Muscle of back (tissue), 11 donors: Measurements from ENCODE around the gene OPTC. TPM values are rescaled to one million over a fixed set of nuclear protein-coding genes. Genes with fewer than 3 reads are reported as not detected.
A peak's percentile ranks its signal among the peaks of the same experiment; 100 is the strongest.

Experiments used
- DNase-seq, 3 donors: peaks; one replicate each; pipeline versions ENCODE4 v3.0.0 to v3.0.0-alpha.2; 2013
- polyA plus RNA-seq, 10 donors: library from polyadenylated mRNA; unstranded; fragments of 120-200 nt; gene quantifications; one replicate each; pipeline ENCODE4 v1.2.1, GENCODE V29; 2013; ENCODE audit not compliant: insufficient read length in 10 of 10

Gene OPTC
- polyA plus RNA-seq, 10 donors: not detected

- peak; percentile 40 to 97 (median 57) for DNase-seq
These were observed 64.3 kb downstream of the OPTC start for GRCh38 chr1:203558064-203558760.

Other genes starting within 250 kb of the OPTC start
- 100 to 1,000 TPM in 5 of 10 donors, 10 to 100 TPM in 5; 41.2 to 218 (median 92.7) TPM for gene BTG2, start 188.6 kb upstream of the OPTC start, polyA plus RNA-seq
- 100 to 1,000 TPM in 7 of 10 donors, 10 to 100 TPM in 3; 54.6 to 273 (median 164) TPM for gene FMOD, start 143.0 kb upstream of the OPTC start, polyA plus RNA-seq
- gene PRELP, start 18.3 kb upstream of the OPTC start, polyA plus RNA-seq: 10 to 100 TPM in 1 of 10 donors, 1 to 10 TPM in 9; 1.3 to 10.5 (median 3.2) TPM
- 100 to 1,000 TPM in 1 of 10 donors, 10 to 100 TPM in 9; 74.5 to 102 (median 87.6) TPM for gene ATP2B4, start 132.7 kb downstream of the OPTC start, polyA plus RNA-seq